ENCODE measurements around the gene CMIP.

CMIP gene

DNA sequence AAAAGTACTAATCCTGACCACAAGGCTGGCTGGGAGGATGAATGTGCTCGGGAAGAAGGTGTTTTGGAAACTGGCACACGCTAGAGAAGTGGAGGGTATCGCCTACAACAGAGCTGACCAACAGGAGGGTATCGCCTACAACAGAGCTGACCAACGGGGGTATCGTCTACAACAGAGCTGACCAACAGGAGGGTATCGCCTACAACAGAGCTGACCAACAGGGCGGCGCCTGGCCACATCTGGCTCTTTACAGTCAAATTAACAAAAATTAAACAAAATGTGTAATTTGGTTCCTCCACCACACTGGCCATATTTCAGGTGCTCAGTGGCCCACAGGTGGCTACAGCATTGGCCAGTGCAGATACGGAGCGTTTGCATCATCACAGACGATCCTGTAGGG lies 153.5 kb downstream of the CMIP start:
- no peak for DNase-seq (ENCODE audit: low read depth in 2 of 2)
- no peak overlapping the region for H3K4me3 ChIP-seq (replicated peaks in 1 of 2; ENCODE audit: low read depth in 2 of 2, low read length in 2 of 2)
- TF ChIP-seq, protein P1, sequence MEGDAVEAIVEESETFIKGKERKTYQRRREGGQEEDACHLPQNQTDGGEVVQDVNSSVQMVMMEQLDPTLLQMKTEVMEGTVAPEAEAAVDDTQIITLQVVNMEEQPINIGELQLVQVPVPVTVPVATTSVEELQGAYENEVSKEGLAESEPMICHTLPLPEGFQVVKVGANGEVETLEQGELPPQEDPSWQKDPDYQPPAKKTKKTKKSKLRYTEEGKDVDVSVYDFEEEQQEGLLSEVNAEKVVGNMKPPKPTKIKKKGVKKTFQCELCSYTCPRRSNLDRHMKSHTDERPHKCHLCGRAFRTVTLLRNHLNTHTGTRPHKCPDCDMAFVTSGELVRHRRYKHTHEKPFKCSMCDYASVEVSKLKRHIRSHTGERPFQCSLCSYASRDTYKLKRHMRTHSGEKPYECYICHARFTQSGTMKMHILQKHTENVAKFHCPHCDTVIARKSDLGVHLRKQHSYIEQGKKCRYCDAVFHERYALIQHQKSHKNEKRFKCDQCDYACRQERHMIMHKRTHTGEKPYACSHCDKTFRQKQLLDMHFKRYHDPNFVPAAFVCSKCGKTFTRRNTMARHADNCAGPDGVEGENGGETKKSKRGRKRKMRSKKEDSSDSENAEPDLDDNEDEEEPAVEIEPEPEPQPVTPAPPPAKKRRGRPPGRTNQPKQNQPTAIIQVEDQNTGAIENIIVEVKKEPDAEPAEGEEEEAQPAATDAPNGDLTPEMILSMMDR (IDR thresholded peaks at IDR 0.05; ENCODE audit: low read depth, low read length), result no peak

DNA sequence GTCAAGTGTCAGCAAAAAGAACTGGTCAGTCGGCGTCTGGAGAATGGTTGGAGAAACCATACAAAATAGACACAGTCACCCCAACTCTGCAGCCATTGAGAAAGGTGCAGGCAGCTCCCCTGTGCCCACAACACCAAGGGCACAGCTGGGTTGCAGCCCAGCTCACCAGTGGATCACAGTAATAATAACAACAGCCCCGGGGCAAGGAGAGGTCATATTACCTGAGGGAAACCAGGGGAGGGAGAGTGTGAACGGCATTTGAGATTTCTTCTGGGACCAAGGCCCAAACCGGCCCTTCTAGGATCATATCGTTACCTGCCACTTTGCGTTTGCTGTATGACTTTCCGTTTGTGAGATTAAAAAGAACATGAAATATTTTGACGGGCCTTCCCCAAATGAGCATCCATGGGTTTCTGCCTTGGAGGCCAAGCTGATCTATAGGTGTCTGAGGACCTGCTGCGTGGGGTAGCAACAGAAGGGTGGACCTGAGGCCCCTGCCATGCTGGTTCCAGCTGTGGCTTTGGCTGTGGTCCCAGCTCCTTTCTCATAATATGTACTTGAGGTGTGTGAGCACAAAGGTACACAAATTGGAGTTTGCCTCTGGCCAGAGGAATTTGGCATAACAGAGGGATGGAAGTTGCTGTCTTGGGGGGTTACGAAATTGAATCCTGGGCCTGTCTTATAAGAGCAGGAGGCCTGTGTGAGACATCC lies 154.6 kb downstream of the CMIP start:
- no peak for DNase-seq (ENCODE audit: low read depth in 2 of 2)
- TF ChIP-seq, protein P1 (IDR thresholded peaks at IDR 0.05; ENCODE audit: low read depth, low read length), result no peak
- no peak overlapping the region for H3K4me3 ChIP-seq (replicated peaks in 1 of 2; ENCODE audit: low read depth in 2 of 2, low read length in 2 of 2)

DNA sequence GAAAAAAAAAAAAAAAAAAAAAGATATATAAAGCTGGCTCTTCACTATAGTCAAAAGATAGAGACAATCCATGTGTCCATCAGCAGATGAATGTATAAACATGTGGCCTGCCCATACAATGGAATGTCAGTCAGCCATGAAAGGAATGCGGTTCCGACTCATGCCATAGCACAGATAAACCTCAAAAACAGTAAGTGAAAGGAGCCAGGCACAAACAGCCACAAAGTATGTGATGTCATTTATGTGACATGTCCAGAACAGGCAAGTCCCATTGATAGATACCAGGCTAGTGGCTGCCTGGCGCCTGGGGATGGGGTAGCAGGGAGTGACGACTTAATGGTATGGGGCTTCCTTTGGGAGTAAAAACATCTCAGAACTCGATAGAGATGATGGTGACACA lies 155.7 kb downstream of the CMIP start:
- peak; percentile 59 to 69 for DNase-seq (ENCODE audit: low read depth in 2 of 2)
- TF ChIP-seq, protein P1 (IDR thresholded peaks at IDR 0.05; ENCODE audit: low read depth, low read length), result no peak
- no peak overlapping the region for H3K4me3 ChIP-seq (replicated peaks in 1 of 2; ENCODE audit: low read depth in 2 of 2, low read length in 2 of 2)

DNA sequence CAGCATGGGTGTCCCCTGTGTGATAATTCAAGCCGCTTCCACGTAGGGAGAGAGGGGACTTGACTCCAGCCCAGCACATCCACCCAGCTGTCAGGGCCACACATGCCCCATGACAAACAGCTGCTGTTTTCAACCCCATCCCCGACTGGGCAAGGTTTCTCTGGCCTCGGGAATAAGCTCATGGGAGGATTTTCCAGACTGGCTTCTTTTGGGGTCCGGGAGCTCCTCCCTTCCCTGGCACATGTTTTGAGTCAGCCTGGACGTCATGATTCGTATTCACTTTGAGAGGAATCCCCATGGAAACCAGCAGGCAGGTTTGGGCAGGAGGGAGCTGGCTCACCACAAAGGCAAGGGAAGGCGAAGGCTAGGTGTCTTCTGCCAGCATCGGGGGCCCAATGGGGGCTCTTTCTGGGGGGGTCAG lies 156.4 kb downstream of the CMIP start:
- TF ChIP-seq, protein P1 (IDR thresholded peaks at IDR 0.05; ENCODE audit: low read depth, low read length), result no peak
- peak; percentile 56 to 74 for DNase-seq (ENCODE audit: low read depth in 2 of 2)
- H3K4me3 ChIP-seq (replicated peaks in 1 of 2; ENCODE audit: low read depth in 2 of 2, low read length in 2 of 2), result no peak overlapping the region

DNA sequence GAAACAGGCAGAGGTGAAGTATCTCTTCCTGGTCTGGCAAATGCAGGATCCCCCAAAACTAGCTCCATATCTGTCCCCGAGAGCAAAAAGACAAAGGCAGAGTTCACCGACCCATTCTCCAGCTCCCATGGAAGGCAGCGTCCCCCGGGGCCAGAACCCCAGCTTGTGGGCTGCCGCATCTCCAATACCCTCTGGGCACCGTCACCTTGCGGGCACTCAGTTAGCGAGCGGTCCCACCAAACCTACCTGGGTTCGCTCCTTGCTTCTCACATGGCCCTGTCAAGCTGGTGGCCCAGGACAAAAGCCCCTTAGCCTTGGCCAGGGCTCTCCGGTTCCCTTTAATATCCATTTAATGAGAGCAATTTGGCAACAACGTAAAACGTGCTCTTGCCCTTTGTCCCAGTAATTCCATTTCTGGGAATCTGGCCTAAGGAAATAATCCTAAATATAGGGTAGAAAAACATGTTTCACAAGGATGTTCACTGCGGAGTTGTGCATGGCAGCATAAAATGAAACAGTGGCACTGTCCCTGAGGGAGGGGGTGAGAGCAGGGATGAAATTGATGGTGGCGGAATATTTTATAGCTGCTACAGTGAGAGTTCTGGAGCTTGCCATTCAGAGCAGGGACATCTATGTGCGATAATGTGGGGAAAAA lies 157.1 kb downstream of the CMIP start:
- no peak overlapping the region for H3K4me3 ChIP-seq (replicated peaks in 1 of 2; ENCODE audit: low read depth in 2 of 2, low read length in 2 of 2)
- DNase-seq (ENCODE audit: low read depth in 2 of 2), result peak in 1 of 2 donors; percentile 54
- TF ChIP-seq, protein P1 (IDR thresholded peaks at IDR 0.05; ENCODE audit: low read depth, low read length), result no peak

DNA sequence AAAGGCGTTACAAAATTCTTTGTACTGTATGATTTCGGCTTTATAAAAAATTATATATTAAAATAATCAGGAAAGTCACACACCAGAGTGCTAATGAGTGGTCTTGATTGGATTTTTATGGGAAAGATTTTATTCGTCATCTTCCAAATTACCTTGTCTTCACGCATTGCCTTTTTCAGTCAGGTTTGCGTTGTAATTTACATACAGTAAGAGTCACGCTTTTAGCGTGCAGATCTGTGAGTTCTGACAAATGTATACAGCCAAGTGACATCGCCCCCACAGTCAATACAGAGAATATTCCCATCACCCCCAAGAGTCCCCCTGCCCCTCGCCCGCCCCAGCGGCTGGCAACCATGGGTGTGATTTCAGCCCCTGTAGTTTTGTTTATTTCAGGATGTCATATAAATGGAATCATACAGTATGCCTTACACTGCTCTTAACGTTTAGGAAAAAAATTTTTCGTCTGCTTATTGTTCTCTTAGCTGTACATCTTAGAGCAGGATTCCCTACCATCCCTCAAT lies 157.7 kb downstream of the CMIP start:
- TF ChIP-seq, protein P1 (IDR thresholded peaks at IDR 0.05; ENCODE audit: low read depth, low read length), result no peak
- H3K4me3 ChIP-seq (replicated peaks in 1 of 2; ENCODE audit: low read depth in 2 of 2, low read length in 2 of 2), result no peak overlapping the region
- no peak for DNase-seq (ENCODE audit: low read depth in 2 of 2)

All from cardiac fibroblast (primary cell).